Measurements from ENCODE around the gene SERTAD3.
"Not testable (repeated sequence)": the region's sequence is repeated elsewhere in the genome, so short reads cannot be mapped to it uniquely, and the experiment has no call there.

Gene SERTAD3

DNA sequence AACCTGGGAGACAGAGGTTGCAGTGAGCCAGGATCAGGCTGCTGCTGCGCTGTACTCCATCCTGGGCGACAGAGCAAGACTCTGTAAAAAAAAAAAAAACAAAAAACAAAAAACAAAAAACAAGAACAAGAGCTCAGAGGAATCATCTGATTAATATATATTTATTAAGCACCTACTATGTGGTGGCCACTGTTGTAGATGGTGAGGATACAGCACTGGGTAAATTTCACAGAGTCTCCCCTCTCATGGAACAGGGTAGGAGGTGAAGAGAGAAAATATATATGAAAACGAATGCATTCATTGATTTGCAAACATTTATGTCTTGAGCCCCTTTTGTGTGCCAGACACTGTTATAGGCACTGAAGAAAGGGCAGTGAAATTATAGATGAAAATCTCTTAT is 12.4 kb downstream of the SERTAD3 start:
- TF ChIP-seq EZH2 (optimal IDR thresholded peaks at IDR 0.05; ENCODE audit: low read depth, low read length) (no peak), EZH2phosphoT487 (IDR thresholded peaks at IDR 0.05; ENCODE audit: low read length) (no peak)
- TF ChIP-seq, protein P1, sequence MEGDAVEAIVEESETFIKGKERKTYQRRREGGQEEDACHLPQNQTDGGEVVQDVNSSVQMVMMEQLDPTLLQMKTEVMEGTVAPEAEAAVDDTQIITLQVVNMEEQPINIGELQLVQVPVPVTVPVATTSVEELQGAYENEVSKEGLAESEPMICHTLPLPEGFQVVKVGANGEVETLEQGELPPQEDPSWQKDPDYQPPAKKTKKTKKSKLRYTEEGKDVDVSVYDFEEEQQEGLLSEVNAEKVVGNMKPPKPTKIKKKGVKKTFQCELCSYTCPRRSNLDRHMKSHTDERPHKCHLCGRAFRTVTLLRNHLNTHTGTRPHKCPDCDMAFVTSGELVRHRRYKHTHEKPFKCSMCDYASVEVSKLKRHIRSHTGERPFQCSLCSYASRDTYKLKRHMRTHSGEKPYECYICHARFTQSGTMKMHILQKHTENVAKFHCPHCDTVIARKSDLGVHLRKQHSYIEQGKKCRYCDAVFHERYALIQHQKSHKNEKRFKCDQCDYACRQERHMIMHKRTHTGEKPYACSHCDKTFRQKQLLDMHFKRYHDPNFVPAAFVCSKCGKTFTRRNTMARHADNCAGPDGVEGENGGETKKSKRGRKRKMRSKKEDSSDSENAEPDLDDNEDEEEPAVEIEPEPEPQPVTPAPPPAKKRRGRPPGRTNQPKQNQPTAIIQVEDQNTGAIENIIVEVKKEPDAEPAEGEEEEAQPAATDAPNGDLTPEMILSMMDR (IDR thresholded peaks at IDR 0.05; ENCODE audit: low read length), result no peak
- H3K27ac ChIP-seq (ENCODE audit: low read length), result no peak overlapping the region
- H3K36me3 ChIP-seq (replicated peaks; ENCODE audit: insufficient read depth, low read length), result no peaks in the 10 kb centered on the region
- H3K79me2 ChIP-seq (ENCODE audit: low read length), result no peaks in the 10 kb centered on the region
- H3K9ac ChIP-seq (ENCODE audit: low read length), result no peak overlapping the region
- H3F3A ChIP-seq (ENCODE audit: insufficient read depth, low read length), result 0 out of 2 replicates have a peak, but pooled peaks cover 10% of the 10 kb centered on the region
- no peak overlapping the region for H2AFZ ChIP-seq (ENCODE audit: low read length)
- no peaks in the 10 kb centered on the region for H4K20me1 ChIP-seq (ENCODE audit: insufficient read depth, low read length)
- H3K9me2 ChIP-seq (replicated peaks; ENCODE audit: insufficient read depth, low read length), result no peaks in the 10 kb centered on the region
- H3K4me2 ChIP-seq (ENCODE audit: low read depth, low read length), result no peak overlapping the region
- H3K27me3 ChIP-seq (replicated peaks; ENCODE audit: insufficient read depth, low read length), result no peaks in the 10 kb centered on the region
- H3K4me3 ChIP-seq (ENCODE audit: low read length), result no peak overlapping the region
- H3K9me3 ChIP-seq (replicated peaks; ENCODE audit: insufficient read depth, low read length), result no peaks in the 10 kb centered on the region
- no peak for DNase-seq
- peaks cover 5% of the 10 kb centered on the region; the same call in 1 of the 2 replicates for H3K4me1 ChIP-seq (ENCODE audit: low read length)

DNA sequence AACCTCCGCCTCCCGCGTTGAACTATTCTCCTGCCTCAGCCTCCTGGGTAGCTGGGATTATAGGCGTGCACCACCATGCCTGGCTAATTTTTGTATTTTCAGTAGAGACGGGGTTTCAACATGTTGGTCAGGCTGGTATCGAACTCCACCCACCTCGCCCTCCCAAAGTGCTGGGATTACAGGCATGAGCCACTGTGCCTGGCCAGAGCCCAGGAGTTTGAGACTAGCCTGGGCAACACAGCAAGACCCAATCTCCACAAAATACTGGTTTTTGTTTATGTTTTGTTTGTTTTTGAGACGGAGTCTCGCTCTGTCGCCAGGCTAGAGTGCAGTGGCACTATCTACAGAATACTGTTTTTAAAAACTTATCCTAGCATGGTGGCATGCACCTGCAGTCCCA is 13.9 kb downstream of the SERTAD3 start:
- not testable (repeated sequence) for H3K9me2 ChIP-seq (replicated peaks; ENCODE audit: insufficient read depth, low read length); H3K9me3 ChIP-seq (replicated peaks; ENCODE audit: insufficient read depth, low read length); DNase-seq; H3K27me3 ChIP-seq (replicated peaks; ENCODE audit: insufficient read depth, low read length); H3K4me2 ChIP-seq (ENCODE audit: low read depth, low read length); H3K9ac ChIP-seq (ENCODE audit: low read length); H3K79me2 ChIP-seq (ENCODE audit: low read length); H3K36me3 ChIP-seq (replicated peaks; ENCODE audit: insufficient read depth, low read length); H4K20me1 ChIP-seq (ENCODE audit: insufficient read depth, low read length); H3K4me1 ChIP-seq (ENCODE audit: low read length); H2AFZ ChIP-seq (ENCODE audit: low read length); H3K27ac ChIP-seq (ENCODE audit: low read length); H3K4me3 ChIP-seq (ENCODE audit: low read length)
- 0 out of 2 replicates have a peak, but pooled peaks cover 10% of the 10 kb centered on the region for H3F3A ChIP-seq (ENCODE audit: insufficient read depth, low read length)

DNA sequence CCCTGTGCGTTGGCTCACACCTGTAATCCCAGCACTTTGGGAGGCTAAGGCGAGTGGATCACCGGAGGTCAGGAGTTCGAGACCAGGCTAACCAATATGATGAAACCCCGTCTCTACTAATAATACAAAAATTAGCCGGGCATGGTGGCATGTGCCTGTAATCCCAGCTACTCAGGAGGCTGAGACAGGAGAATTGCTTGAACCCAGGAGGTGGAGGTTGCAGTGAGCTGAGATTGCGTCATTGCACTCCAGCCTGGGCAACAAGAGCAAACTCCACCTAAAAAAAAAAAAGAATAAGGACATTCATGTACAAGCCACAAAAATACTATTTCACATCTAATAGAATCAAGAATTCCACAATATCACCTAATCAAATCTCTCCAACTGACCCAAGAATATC is 15.9 kb downstream of the SERTAD3 start:
- H3K4me3 ChIP-seq (ENCODE audit: low read length); H4K20me1 ChIP-seq (ENCODE audit: insufficient read depth, low read length); H3K9ac ChIP-seq (ENCODE audit: low read length); H3K9me2 ChIP-seq (replicated peaks; ENCODE audit: insufficient read depth, low read length); H2AFZ ChIP-seq (ENCODE audit: low read length); H3K9me3 ChIP-seq (replicated peaks; ENCODE audit: insufficient read depth, low read length); H3K36me3 ChIP-seq (replicated peaks; ENCODE audit: insufficient read depth, low read length); DNase-seq; H3K4me1 ChIP-seq (ENCODE audit: low read length); H3K4me2 ChIP-seq (ENCODE audit: low read depth, low read length); H3K27me3 ChIP-seq (replicated peaks; ENCODE audit: insufficient read depth, low read length); H3K27ac ChIP-seq (ENCODE audit: low read length); H3K79me2 ChIP-seq (ENCODE audit: low read length); H3F3A ChIP-seq (ENCODE audit: insufficient read depth, low read length): not testable (repeated sequence)

DNA sequence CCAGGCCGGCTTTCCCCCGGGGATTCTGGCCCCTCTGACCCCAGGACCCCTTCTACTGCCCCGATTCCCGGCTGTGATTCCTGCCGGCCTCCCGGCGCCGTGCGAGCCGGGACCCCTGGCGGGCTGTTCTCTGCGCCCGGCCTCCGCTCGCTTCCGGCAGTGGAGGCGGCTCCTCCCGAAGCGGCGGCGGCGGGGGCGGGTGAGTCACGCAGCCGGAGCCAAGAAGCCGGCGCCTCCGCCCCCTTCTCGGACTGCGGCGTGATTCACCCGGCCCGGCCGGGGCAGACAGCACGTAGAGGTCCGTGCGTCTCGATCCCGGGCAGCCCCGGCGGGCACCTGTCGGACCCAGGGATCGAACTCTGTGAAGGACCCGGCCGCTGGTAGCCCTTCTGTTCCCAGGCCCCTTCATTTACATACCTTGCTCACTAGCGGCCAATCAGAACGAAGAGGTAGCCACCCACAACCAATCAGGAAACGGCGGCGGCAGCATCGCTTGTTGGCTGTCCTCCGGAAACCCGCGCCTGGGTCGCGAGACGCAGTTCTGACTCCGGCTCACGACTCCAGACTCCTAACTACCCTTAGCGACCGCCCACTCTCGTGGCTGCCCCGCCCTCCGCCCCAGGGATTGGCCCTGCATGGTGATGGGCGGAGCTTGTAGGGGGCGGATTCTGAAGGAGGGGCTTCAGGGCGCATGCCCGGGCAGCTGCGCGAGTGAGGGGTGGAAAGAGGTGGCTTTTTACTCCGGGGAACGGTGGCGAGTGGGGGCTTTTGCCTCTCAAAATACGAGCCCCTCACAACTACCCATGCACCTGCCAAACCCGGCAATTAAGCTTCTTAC is 18.5 kb downstream of the SERTAD3 start, which contains the start of gene SERTAD1:
Gene SERTAD1 (minus strand): TSS at position 543 of the 838 bp plus-strand sequence. CDS start 2,446 bp downstream, outside the sequence.
- Histone ChIP-seq H3K27me3 (replicated peaks; ENCODE audit: insufficient read depth, low read length) (no peaks in the 10 kb centered on the region), H3K9me3 (replicated peaks; ENCODE audit: insufficient read depth, low read length) (no peaks in the 10 kb centered on the region), H3K27ac (ENCODE audit: low read length) (peak within 1 kb of the TSS; percentile 77; the same call in 1 of the 2 replicates), H3K4me3 (ENCODE audit: low read length) (peak within 1 kb of the TSS; percentile 84), H3K4me2 (ENCODE audit: low read depth, low read length) (peak within 1 kb of the TSS; percentile 96), H4K20me1 (ENCODE audit: insufficient read depth, low read length) (no peaks in the 10 kb centered on the region), H2AFZ (ENCODE audit: low read length) (peak within 1 kb of the TSS; percentile 99), H3K4me1 (ENCODE audit: low read length) (peaks cover 7% of the 10 kb centered on the region), H3K79me2 (ENCODE audit: low read length) (peaks cover 4% of the 10 kb centered on the region), H3K36me3 (replicated peaks; ENCODE audit: insufficient read depth, low read length) (no peaks in the 10 kb centered on the region), H3K9ac (ENCODE audit: low read length) (peak within 1 kb of the TSS; percentile 90), H3K9me2 (replicated peaks; ENCODE audit: insufficient read depth, low read length) (no peaks in the 10 kb centered on the region), H3F3A (ENCODE audit: insufficient read depth, low read length) (peaks cover 5% of the 10 kb centered on the region)
- TF ChIP-seq, protein P1 (IDR thresholded peaks at IDR 0.05; ENCODE audit: low read length), result peak; percentile 69
- no peak for TF ChIP-seq EZH2 (optimal IDR thresholded peaks at IDR 0.05; ENCODE audit: low read depth, low read length)
- DNase-seq, result peak; percentile 100

Measured in MM.1S (cell line).